Measurements from ENCODE around the gene SYT2. TPM values are rescaled to one million over a fixed set of nuclear protein-coding genes. Genes with fewer than 3 reads are reported as not detected.
A peak's percentile ranks its signal among the peaks of the same experiment; 100 is the strongest.

The SYT2 gene
- total RNA-seq = not detected in 2 replicates

DNA sequence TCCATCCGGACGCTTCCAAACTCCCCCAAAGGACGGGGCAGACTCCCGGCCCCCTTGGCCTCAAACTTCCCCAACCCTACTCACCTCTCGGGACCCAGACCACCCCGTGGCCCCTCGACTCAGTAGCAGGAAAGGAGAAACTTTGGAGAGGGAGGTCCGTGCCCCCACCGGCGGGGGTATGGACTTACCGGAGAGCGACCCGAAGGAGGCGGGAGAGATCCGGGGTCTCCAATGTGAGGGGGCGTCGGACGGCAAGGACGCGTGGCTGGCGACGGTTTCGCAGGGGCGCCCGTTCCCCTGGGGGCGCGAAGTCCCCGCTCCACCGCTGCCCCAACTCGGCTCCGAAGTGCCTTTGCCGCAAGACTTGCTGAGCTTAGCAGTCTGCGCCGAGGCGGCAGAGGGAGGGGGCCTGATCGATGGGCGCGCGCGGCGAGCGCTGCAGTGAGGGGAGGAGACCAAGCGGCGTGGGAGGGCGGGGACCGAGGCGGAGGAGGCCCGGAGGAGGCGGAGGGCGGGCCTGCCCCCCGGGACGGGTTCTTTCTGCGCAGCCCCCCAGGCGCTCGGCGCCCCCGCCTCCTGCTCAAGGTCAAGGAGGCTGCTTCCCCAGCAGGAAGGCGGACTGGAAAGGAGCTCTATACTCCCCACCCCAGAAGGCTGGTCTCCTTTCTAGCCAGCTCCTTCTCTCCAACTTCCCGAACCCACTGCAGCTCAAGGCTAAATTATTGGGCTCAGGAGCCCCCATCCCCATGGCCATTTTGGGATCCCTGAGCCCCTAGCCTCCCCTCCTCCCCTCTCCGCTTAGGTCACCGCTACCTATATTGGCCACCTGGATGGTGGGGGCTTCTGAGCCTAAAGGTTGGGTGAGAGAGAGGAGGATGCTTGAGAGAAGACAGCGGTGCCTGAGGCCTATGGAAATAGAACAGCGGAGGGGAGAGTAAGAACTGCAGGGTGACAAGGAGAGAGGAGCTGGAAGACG is at the start of gene SYT2:
SYT2 (minus strand) TSS at position 385 of the 976 bp plus-strand sequence. CDS start 104,682 bp downstream, outside the sequence.
- Mint-ChIP-seq H3K9me3 (no peaks in the 10 kb centered on the region), H3K4me1 (peaks cover 6% of the 10 kb centered on the region), H3K36me3 (ENCODE audit: low read depth) (no peaks in the 10 kb centered on the region), H3K27me3 (peaks cover 65% of the 10 kb centered on the region), H3K4me3 (peak within 1 kb of the TSS; percentile 30), H3K27ac (no peak within 1 kb of the TSS)
- DNase-seq (no peak), ATAC-seq (ENCODE audit: low read depth) (peak; percentile 34)
- intact Hi-C loops (cut with micrococcal nuclease) = loop anchor here (10.0 kb wide), 1 partner anchor 86 kb away; no protein-coding TSS in a partner anchor
- ChIA-PET POLR2A (no interaction called here), CTCF (no interaction called here)
- TF ChIP-seq, protein P1, sequence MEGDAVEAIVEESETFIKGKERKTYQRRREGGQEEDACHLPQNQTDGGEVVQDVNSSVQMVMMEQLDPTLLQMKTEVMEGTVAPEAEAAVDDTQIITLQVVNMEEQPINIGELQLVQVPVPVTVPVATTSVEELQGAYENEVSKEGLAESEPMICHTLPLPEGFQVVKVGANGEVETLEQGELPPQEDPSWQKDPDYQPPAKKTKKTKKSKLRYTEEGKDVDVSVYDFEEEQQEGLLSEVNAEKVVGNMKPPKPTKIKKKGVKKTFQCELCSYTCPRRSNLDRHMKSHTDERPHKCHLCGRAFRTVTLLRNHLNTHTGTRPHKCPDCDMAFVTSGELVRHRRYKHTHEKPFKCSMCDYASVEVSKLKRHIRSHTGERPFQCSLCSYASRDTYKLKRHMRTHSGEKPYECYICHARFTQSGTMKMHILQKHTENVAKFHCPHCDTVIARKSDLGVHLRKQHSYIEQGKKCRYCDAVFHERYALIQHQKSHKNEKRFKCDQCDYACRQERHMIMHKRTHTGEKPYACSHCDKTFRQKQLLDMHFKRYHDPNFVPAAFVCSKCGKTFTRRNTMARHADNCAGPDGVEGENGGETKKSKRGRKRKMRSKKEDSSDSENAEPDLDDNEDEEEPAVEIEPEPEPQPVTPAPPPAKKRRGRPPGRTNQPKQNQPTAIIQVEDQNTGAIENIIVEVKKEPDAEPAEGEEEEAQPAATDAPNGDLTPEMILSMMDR (IDR thresholded peaks at IDR 0.05) = no peak

DNA sequence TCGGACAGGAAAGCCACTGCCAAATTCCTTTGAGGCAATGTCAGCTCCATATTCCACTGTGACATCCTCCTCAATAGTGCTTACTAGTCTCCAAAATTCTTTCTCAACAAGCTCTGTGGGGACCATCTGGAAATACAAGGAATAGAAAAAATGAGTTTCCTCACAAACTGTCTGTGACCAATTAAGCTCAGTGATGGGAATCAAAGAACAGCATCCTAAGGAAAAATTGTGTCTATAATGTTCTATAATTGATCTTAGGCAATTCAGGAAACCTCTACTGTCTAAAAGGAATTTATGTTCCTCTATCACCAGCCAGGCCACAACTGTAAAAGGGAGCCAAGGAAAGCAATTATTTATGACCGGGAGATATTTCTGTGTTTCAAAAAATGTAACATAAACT is 46.1 kb upstream of the SYT2 start:
- Mint-ChIP-seq H3K4me3 (no peak overlapping the region), H3K36me3 (ENCODE audit: low read depth) (peaks cover 76% of the 10 kb centered on the region), H3K27me3 (no peaks in the 10 kb centered on the region), H3K9me3 (no peaks in the 10 kb centered on the region), H3K27ac (no peak overlapping the region), H3K4me1 (no peaks in the 10 kb centered on the region)
- ATAC-seq (ENCODE audit: low read depth) (no peak), DNase-seq (no peak)
- POLR2A ChIA-PET = no interaction called here
- intact Hi-C loops (cut with micrococcal nuclease) = no loop called here
- CTCF ChIA-PET = no interaction called here
- TF ChIP-seq, protein P1 (IDR thresholded peaks at IDR 0.05) = no peak

DNA sequence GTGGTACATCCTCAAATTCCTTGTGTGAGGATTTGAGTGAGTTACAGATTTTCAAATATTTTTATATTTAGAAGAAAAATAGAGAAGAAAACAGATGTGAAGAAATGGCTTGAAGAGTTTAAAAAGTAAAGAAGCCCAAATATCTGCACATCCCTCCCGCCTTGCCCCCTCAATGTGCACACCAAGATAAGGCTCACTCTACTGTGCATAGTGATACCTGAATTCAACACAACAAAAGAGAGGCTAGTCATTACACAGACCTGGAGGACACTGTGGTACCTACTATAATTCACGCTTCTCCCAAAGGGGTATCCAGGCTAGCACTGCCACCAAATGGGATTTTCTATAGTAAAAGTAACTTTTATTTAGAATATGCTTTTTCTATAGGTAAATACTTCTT is 44.0 kb upstream of the SYT2 start:
- Mint-ChIP-seq H3K27me3 (no peaks in the 10 kb centered on the region), H3K4me1 (no peaks in the 10 kb centered on the region), H3K9me3 (no peaks in the 10 kb centered on the region), H3K27ac (no peak overlapping the region), H3K36me3 (ENCODE audit: low read depth) (peaks cover 75% of the 10 kb centered on the region), H3K4me3 (no peak overlapping the region)
- TF ChIP-seq, protein P1 (IDR thresholded peaks at IDR 0.05) = no peak
- ChIA-PET CTCF (no interaction called here), POLR2A (no interaction called here)
- intact Hi-C loops (cut with micrococcal nuclease) = loop anchor here (5.0 kb wide), 1 partner anchor 98 kb away; no protein-coding TSS in a partner anchor
- no peak for DNase-seq
- ATAC-seq (ENCODE audit: low read depth) = no peak

DNA sequence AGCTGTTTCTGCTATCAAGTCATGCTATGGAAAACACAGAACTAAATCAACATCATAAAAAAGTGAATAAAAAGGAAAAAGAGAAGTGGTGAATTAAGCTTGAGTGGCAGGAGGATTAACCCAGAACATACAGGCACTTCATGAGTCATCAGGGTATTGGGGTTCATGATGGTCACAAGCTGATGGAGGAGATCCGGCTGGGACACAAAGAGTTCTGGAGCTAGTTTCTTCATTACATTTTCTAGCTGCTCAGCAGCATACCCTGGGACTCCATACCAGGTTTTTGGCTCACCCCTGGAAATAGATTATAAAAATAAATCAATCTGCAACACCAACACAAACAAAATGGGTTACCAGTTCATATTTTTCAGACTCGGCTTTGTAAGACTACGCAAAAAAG is 42.5 kb upstream of the SYT2 start:
- ChIA-PET CTCF (interaction anchor here (0.9 to 5.6 kb wide), 2 partner anchors 101 to 247 kb away, joined by 3 to 33 read pairs; no protein-coding TSS in a partner anchor), POLR2A (no interaction called here)
- intact Hi-C loops (cut with micrococcal nuclease) = loop anchor here (5.0 kb wide), 1 partner anchor 100 kb away; no protein-coding TSS in a partner anchor
- TF ChIP-seq, protein P1 (IDR thresholded peaks at IDR 0.05) = no peak
- Mint-ChIP-seq H3K36me3 (ENCODE audit: low read depth) (peaks cover 78% of the 10 kb centered on the region), H3K27me3 (no peaks in the 10 kb centered on the region), H3K4me3 (no peak overlapping the region), H3K4me1 (no peaks in the 10 kb centered on the region), H3K27ac (no peak overlapping the region), H3K9me3 (no peaks in the 10 kb centered on the region)
- ATAC-seq (ENCODE audit: low read depth) (no peak), DNase-seq (no peak)

DNA sequence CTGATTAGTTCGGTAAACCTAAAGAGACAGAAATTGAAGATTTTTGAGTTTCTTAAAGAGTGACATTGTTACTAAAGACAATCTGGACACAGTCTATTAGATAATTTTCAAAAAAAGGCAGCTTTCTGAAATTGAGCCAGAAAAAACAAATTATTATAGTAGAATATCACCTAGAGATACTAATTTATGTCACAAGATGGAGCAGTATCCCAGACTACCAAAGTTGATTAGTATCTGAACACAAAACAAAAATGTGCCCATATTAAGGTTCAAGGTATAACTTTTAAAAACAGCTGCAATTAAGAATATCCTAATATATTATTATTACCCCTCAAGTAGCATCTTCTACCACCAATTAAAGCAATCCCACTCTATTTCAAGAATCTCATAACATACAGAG is 40.5 kb upstream of the SYT2 start:
- Mint-ChIP-seq H3K36me3 (ENCODE audit: low read depth) (peaks cover 74% of the 10 kb centered on the region), H3K4me3 (no peak overlapping the region), H3K27me3 (no peaks in the 10 kb centered on the region), H3K9me3 (no peaks in the 10 kb centered on the region), H3K27ac (no peak overlapping the region), H3K4me1 (no peaks in the 10 kb centered on the region)
- ATAC-seq (ENCODE audit: low read depth) = peak; percentile 25
- CTCF ChIA-PET = interaction anchor here (0.9 to 5.6 kb wide), 4 partner anchors 103 to 257 kb away, joined by 3 to 33 read pairs (median 6); no protein-coding TSS in a partner anchor
- POLR2A ChIA-PET = interaction anchor here (2.4 kb wide), 1 partner anchor 256 kb away, joined by 5 read pairs; the partner anchor contains the start of gene TMEM183A
- TF ChIP-seq, protein P1 (IDR thresholded peaks at IDR 0.05) = no peak
- DNase-seq = no peak
- intact Hi-C loops (cut with micrococcal nuclease) = loop anchor here (1.0 to 5.0 kb wide), 2 partner anchors 102 to 249 kb away; no protein-coding TSS in a partner anchor

All from activated B cell treated with CpG ODN at 0.5 μM for 24 hours (primary cell).